A549 treated with GW870086 at 1 μM for 4 hours (cell line): ENCODE data around the gene TKTL2. TPM values are rescaled to one million over a fixed set of nuclear protein-coding genes. Genes with fewer than 3 reads are reported as not detected.

Experiments used
- total RNA-seq: library from RNA; stranded (reverse); fragments of 200-300 nt; extraction: Qiagen RNA extraction; gene quantifications from 5 replicates; pipeline ENCODE4 v1.2.3, GENCODE V29; 2022; ENCODE audit warnings: low read depth

TKTL2 gene, protein sequence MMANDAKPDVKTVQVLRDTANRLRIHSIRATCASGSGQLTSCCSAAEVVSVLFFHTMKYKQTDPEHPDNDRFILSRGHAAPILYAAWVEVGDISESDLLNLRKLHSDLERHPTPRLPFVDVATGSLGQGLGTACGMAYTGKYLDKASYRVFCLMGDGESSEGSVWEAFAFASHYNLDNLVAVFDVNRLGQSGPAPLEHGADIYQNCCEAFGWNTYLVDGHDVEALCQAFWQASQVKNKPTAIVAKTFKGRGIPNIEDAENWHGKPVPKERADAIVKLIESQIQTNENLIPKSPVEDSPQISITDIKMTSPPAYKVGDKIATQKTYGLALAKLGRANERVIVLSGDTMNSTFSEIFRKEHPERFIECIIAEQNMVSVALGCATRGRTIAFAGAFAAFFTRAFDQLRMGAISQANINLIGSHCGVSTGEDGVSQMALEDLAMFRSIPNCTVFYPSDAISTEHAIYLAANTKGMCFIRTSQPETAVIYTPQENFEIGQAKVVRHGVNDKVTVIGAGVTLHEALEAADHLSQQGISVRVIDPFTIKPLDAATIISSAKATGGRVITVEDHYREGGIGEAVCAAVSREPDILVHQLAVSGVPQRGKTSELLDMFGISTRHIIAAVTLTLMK
- total RNA-seq, result not detected in 5 replicates

DNA sequence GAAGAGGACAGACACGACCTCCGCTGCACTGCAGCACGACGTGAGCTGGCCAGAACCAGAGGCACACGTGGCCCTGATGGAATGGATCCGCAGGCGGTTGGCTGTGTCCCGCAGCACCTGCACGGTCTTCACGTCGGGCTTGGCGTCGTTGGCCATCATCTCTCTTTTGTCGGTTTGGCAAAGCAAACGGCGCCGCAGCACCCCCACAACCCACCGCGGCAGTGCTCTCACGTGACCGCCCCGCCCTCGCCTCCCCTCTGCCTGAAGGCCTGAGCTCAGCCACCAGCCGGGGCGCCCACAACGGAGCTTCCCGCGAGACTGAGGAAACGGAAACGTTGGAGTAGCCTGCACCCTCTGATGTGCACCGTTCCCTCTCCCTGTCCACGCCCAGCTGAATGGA, at the start of gene TKTL2:
TSS of gene TKTL2 (minus strand) at position 179 of the 400 bp plus-strand sequence. CDS start at position 159, 20 bp downstream.

DNA sequence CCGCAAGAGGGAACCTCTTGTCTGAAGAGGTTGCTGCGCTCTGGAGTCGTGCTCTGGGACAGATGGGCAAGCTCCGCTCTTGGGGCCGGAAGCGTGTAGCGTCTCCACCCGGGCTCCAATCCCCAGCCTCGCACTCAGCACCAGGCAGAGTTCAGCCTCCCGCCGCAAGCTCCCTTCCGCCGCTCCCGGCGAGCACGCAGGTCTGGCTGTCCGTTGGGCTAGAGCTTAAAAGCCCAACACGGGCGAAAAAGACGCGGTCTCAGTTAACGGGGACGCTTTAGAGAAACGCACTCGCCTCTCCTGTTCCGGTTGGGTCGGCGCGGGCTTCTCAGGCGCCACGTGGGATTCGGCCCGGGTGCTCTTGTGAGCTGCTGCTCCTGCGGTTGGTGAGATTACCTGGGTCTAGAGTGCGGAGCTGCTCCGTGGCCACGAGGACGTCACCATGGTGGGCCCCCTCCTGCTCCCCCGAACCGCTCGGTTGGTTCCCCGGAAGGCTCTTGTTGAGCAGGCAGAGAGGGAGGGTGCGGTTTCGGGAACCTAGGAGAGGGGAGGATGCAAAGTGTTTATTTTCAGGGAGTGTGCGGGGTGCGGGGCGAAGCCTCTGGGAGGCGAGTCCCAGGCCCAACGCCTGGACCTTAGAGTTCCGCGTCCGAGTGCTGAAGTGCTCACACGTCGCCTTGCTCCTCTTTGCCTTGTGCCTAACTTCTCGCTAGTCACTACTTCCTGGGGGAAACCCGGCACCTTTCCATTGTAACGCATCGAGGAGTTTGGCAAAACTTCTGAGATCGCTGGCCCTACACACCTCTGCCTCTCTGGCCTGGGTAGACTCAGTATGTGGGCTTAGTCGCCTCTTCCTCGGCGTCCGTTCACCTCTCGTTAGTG, 21.0 kb upstream of the TKTL2 start, which contains the start of gene TMA16:
TSS of gene TMA16 (plus strand) at position 331 of the 882 bp plus-strand sequence. CDS start at position 443, 112 bp downstream.

Other genes with a start within 250 kb of the TKTL2 start
- 0.06 to 0.28 TPM (median 0.19 TPM) in 4 of 5 replicates, not detected in the other for gene NPY1R, start 141.2 kb downstream of the TKTL2 start, total RNA-seq
- gene NPY5R, start 129.9 kb downstream of the TKTL2 start, total RNA-seq, result not detected in 5 replicates
- gene TMA16, start 20.9 kb upstream of the TKTL2 start, total RNA-seq, result 20.2 to 33.6 TPM (median 24.5 TPM) in 5 replicates